Measurements from ENCODE around the gene IGSF21.

IGSF21 gene

DNA sequence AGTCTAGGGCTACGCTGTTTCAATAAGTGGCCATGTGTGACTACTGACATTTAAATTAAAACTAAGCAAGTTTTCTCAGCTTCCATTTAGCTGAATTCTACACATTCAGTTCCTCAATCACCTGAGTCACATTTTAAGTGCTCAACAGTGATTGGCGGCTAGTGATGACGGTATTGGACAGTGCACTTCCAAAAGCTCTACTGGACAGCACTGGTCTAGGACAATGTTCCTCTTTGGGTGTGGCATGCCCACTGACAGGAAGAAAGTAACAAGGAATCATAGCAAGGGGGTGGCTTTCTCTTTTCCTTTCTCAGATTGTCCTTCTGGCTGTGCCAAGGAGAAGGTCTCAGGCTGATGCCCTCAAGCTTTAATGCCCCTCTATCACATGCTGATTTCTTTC, 11.7 kb downstream of the IGSF21 start:
- ATAC-seq, result no peak
- TF ChIP-seq ESRRG (CRISPR knock-in tag; IDR thresholded peaks at IDR 0.05), result no peak
- TF ChIP-seq ARNTL (CRISPR knock-in tag; IDR thresholded peaks at IDR 0.05; ENCODE audit: borderline replicate concordance, low read depth), result no peak
- no peak for TF ChIP-seq RARB (CRISPR knock-in tag; IDR thresholded peaks at IDR 0.05)
- TF ChIP-seq ZNF565 (CRISPR knock-in tag; conservative IDR thresholded peaks at IDR 0.05; ENCODE audit: low read depth), result no peak
- TF ChIP-seq CSDC2 (CRISPR knock-in tag; IDR thresholded peaks at IDR 0.05), result no peak
- no peak for TF ChIP-seq TCF4 (CRISPR knock-in tag; IDR thresholded peaks at IDR 0.05; ENCODE audit: borderline replicate concordance)
- TF ChIP-seq, protein P1, sequence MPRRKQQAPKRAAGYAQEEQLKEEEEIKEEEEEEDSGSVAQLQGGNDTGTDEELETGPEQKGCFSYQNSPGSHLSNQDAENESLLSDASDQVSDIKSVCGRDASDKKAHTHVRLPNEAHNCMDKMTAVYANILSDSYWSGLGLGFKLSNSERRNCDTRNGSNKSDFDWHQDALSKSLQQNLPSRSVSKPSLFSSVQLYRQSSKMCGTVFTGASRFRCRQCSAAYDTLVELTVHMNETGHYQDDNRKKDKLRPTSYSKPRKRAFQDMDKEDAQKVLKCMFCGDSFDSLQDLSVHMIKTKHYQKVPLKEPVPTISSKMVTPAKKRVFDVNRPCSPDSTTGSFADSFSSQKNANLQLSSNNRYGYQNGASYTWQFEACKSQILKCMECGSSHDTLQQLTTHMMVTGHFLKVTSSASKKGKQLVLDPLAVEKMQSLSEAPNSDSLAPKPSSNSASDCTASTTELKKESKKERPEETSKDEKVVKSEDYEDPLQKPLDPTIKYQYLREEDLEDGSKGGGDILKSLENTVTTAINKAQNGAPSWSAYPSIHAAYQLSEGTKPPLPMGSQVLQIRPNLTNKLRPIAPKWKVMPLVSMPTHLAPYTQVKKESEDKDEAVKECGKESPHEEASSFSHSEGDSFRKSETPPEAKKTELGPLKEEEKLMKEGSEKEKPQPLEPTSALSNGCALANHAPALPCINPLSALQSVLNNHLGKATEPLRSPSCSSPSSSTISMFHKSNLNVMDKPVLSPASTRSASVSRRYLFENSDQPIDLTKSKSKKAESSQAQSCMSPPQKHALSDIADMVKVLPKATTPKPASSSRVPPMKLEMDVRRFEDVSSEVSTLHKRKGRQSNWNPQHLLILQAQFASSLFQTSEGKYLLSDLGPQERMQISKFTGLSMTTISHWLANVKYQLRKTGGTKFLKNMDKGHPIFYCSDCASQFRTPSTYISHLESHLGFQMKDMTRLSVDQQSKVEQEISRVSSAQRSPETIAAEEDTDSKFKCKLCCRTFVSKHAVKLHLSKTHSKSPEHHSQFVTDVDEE (CRISPR knock-in tag; IDR thresholded peaks at IDR 0.05), result no peak

DNA sequence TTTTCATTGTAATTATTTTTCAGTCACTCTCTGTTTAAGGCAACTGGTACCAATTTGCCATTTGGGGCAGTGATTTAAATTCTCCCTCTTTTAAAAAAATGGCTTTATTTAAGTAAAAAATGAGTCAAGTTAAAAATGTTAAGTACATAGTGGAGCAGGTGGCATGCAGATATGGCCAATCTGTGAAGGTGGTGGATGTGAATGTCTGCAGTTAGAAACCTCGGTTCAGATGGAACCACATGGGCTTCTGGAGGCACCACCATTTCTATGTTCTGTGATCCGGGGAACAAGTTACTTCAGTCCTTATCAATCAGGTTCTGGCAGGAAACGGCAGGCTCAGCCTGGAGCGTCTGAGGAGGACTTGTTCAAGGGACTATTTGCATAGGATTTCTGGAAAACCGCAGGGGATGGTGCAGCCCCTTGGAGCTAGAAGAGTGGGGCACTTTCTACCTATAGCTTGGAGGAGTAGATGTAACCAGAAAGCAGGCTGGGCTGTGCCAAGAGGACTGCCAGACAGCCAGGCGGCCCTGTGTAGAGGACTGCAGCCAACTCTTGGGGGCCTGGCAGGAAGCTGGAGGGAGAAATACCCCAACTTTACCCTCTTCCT, 12.3 kb downstream of the IGSF21 start:
- no peak for ATAC-seq
- TF ChIP-seq, protein P2, sequence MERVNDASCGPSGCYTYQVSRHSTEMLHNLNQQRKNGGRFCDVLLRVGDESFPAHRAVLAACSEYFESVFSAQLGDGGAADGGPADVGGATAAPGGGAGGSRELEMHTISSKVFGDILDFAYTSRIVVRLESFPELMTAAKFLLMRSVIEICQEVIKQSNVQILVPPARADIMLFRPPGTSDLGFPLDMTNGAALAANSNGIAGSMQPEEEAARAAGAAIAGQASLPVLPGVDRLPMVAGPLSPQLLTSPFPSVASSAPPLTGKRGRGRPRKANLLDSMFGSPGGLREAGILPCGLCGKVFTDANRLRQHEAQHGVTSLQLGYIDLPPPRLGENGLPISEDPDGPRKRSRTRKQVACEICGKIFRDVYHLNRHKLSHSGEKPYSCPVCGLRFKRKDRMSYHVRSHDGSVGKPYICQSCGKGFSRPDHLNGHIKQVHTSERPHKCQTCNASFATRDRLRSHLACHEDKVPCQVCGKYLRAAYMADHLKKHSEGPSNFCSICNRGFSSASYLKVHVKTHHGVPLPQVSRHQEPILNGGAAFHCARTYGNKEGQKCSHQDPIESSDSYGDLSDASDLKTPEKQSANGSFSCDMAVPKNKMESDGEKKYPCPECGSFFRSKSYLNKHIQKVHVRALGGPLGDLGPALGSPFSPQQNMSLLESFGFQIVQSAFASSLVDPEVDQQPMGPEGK (CRISPR knock-in tag; IDR thresholded peaks at IDR 0.05; ENCODE audit: borderline replicate concordance), result no peak
- TF ChIP-seq ISL1 (CRISPR knock-in tag; IDR thresholded peaks at IDR 0.05) (no peak), PPARA (CRISPR knock-in tag; IDR thresholded peaks at IDR 0.05; ENCODE audit: borderline replicate concordance) (no peak), GLIS3 (CRISPR knock-in tag; IDR thresholded peaks at IDR 0.05) (no peak), TOX (CRISPR knock-in tag; IDR thresholded peaks at IDR 0.05; ENCODE audit: borderline replicate concordance) (no peak), TCF4 (CRISPR knock-in tag; IDR thresholded peaks at IDR 0.05; ENCODE audit: borderline replicate concordance) (no peak), CSDC2 (CRISPR knock-in tag; IDR thresholded peaks at IDR 0.05) (no peak), ZFP30 (CRISPR knock-in tag; IDR thresholded peaks at IDR 0.05) (no peak), OSR1 (CRISPR knock-in tag; IDR thresholded peaks at IDR 0.05) (no peak), ARNTL (CRISPR knock-in tag; IDR thresholded peaks at IDR 0.05; ENCODE audit: borderline replicate concordance, low read depth) (no peak), ESRRG (CRISPR knock-in tag; IDR thresholded peaks at IDR 0.05) (no peak), ZNF565 (CRISPR knock-in tag; conservative IDR thresholded peaks at IDR 0.05; ENCODE audit: low read depth) (no peak), ZNF8 (CRISPR knock-in tag; IDR thresholded peaks at IDR 0.05) (no peak)
- TF ChIP-seq, protein P3, sequence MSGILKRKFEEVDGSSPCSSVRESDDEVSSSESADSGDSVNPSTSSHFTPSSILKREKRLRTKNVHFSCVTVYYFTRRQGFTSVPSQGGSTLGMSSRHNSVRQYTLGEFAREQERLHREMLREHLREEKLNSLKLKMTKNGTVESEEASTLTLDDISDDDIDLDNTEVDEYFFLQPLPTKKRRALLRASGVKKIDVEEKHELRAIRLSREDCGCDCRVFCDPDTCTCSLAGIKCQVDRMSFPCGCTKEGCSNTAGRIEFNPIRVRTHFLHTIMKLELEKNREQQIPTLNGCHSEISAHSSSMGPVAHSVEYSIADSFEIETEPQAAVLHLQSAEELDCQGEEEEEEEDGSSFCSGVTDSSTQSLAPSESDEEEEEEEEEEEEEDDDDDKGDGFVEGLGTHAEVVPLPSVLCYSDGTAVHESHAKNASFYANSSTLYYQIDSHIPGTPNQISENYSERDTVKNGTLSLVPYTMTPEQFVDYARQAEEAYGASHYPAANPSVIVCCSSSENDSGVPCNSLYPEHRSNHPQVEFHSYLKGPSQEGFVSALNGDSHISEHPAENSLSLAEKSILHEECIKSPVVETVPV (CRISPR knock-in tag; IDR thresholded peaks at IDR 0.05), result no peak

DNA sequence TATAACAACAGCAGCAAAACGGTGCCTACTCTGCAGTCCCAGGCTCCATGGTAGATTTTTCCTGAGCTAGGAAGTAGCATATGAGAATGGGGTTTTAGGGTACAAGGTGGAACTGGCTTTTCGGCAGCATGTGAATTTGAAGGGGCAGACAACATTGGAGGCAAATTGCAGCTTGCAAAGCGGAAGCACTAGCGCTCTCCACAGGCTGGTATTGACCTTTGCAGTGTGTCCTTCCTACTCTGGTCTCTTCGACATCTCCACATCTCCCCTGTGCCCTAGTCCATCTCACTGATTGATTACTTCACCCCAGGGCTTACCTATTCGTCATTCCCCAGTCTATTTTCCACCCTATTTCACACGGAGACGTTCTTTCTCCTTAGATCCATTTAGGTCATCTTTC, 13.0 kb downstream of the IGSF21 start:
- ATAC-seq, result no peak
- TF ChIP-seq PPARA (CRISPR knock-in tag; IDR thresholded peaks at IDR 0.05; ENCODE audit: borderline replicate concordance), result no peak
- TF ChIP-seq, protein P3 (CRISPR knock-in tag; IDR thresholded peaks at IDR 0.05), result no peak
- TF ChIP-seq ESRRG (CRISPR knock-in tag; IDR thresholded peaks at IDR 0.05), result no peak
- TF ChIP-seq RARB (CRISPR knock-in tag; IDR thresholded peaks at IDR 0.05), result no peak
- TF ChIP-seq, protein P4, sequence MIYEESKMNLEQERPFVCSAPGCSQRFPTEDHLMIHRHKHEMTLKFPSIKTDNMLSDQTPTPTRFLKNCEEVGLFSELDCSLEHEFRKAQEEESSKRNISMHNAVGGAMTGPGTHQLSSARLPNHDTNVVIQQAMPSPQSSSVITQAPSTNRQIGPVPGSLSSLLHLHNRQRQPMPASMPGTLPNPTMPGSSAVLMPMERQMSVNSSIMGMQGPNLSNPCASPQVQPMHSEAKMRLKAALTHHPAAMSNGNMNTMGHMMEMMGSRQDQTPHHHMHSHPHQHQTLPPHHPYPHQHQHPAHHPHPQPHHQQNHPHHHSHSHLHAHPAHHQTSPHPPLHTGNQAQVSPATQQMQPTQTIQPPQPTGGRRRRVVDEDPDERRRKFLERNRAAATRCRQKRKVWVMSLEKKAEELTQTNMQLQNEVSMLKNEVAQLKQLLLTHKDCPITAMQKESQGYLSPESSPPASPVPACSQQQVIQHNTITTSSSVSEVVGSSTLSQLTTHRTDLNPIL (CRISPR knock-in tag; IDR thresholded peaks at IDR 0.05; ENCODE audit: low read depth), result no peak
- no peak for TF ChIP-seq TOX (CRISPR knock-in tag; IDR thresholded peaks at IDR 0.05; ENCODE audit: borderline replicate concordance)
- no peak for TF ChIP-seq ZC3H10 (CRISPR knock-in tag; IDR thresholded peaks at IDR 0.05)
- no peak for TF ChIP-seq CSDC2 (CRISPR knock-in tag; IDR thresholded peaks at IDR 0.05)
- TF ChIP-seq, protein P2 (CRISPR knock-in tag; IDR thresholded peaks at IDR 0.05; ENCODE audit: borderline replicate concordance), result no peak

Data from SK-N-SH treated with all-trans-retinoic acid at 6 μM for 48 hours (cell line).